Hematopoietic multipotent progenitor cell treated with erythropoietin and hydrocortisone succinate and interleukin-3 and kit ligand, for 17 days (in vitro differentiated cells): ENCODE data around the gene CSH2.

Experiments used
- DNase-seq: peaks from one replicate; pipeline ENCODE4 v3.0.0-alpha.2; 2015; ENCODE audit warnings: low spot score

The CSH2 gene

DNA sequence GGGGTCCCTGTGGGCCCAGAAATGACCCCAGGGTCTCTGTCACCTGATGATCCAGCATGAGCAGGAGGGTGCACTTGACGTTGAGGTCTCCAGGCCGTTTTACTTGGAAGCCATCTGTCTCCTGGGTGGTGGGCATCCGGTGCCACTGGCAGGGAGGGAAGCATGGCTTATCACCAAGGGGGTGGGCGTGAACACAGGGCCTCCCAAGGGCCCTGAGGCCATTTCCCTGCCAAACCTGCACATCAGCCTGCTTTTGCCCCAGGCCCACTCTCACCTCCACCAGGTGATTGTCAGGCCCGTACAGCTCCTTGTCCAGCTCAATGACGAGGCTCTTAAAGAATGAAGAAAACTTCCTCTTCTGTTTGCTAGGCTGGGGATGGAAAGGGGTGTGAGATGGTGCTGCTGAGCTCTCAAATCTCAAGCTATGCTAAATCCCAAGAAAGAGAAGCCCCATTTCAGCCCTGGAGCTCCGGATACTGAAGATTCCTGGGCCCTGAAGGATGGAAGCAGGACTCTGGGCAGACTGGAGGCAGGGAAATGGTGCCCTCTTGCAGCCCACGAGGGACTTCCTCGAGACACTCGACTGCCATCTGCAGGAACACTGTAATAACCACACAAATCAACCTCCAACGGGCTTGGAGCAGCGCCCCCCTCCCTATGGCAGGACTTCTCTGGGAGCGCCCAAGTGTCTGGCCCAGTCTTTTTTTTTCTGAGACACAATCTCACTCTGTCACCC is 38.9 kb downstream of the CSH2 start:
- peak; percentile 65 for DNase-seq

- no peak for DNase-seq
Observed at GRCh38 chr17:63833741-63834373, 39.6 kb downstream of the CSH2 start.

GRCh38 chr17:63833026-63833740 is 40.3 kb downstream of the CSH2 start:
- DNase-seq: no peak

DNA sequence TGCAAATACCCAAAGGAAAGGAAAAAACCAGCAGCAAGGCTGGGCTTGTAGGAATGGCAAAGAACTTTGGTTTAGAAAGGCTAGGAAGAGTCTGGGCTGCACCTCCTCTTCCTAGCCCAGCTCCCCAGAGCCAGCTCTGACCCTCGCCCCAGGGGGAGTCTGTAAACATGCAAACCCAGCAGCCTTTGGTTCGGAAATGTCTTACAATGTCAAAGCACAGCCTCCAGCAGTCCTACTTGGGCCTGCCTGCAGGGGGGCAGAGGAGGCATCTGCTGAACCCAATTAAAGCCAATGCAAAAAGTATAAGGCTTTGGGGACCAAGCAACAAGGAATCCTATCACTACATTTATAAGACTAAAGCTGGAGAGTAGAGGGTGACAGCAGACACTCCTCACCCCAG is 41.0 kb downstream of the CSH2 start:
- no peak for DNase-seq

GRCh38 chr17:63832014-63832413 is 41.5 kb downstream of the CSH2 start:
- DNase-seq: no peak

- DNase-seq: no peak
Observed at GRCh38 chr17:63831505-63831904, 42.0 kb downstream of the CSH2 start.

- no peak for DNase-seq
Observed at GRCh38 chr17:63830904-63831491, 42.5 kb downstream of the CSH2 start.

GRCh38 chr17:63830278-63830677 is 43.2 kb downstream of the CSH2 start:
- DNase-seq: no peak

DNA sequence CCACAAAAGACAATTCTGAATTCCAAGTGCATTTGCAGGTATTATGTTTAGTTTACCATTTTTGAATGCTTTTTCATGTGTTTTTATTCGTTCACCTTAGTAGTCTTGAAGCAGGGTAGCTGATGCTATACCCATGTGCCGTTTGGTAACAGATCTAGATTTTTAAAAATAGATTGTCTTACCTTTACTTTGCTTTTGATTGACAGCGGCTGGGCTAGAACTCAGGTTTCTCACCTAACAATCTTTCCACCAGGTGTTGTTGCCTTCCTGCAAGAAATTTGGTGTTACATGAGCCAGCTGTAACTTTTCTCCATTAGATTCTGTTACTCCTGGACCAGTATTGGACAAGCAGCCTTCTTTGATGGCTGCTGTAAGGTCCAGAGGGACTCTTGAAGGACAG is 44.5 kb downstream of the CSH2 start:
- DNase-seq: no peak

GRCh38 chr17:63827801-63828221 is 45.7 kb downstream of the CSH2 start:
- DNase-seq: no peak

DNA sequence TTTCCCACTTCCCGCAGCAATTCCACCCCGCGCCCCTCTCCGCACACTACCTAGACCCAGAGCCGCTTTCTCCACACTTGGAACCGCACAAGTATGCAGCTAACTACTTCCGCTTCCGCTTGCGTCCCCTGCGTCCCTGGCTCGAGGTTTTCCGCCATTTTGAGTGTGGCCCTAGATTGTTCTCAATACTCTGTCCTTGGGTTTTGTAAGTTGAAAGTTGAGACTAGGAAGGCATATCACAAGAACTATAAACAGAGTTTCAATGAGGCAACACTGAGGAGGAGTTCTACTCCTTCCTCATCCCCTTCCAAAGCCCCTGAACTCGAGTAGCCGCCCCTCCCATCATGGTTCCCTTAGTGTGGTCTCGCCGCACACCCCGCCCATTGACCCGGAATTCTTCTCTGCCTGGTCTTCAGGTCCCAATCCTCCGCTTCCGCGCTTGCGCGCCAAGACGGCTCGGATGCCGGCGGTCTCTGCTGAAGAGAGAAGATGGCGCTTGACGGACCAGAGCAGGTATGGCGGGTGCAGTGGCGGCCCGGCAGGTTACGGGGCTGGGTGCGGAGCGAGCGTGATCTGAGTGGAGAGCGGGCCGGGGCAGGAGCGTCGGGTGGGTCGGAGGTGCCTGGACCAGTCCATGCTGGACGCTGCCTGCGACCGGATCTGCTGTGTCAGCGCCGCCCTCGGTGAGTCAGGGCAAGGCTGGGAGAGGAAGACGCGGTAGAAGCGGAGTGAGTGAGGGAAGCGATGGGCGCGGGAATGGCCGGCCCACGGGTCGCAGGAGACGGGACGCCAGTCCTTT is 46.3 kb downstream of the CSH2 start, which contains the start of the genes FTSJ3 and PSMC5:
TSS of gene FTSJ3 (minus strand) at position 662 of the 799 bp plus-strand sequence. CDS start 761 bp downstream, outside the sequence.
TSS of gene PSMC5 (plus strand) at position 430 of the 799 bp plus-strand sequence. CDS start at position 490, 60 bp downstream.
- DNase-seq: peak; percentile 96

DNA sequence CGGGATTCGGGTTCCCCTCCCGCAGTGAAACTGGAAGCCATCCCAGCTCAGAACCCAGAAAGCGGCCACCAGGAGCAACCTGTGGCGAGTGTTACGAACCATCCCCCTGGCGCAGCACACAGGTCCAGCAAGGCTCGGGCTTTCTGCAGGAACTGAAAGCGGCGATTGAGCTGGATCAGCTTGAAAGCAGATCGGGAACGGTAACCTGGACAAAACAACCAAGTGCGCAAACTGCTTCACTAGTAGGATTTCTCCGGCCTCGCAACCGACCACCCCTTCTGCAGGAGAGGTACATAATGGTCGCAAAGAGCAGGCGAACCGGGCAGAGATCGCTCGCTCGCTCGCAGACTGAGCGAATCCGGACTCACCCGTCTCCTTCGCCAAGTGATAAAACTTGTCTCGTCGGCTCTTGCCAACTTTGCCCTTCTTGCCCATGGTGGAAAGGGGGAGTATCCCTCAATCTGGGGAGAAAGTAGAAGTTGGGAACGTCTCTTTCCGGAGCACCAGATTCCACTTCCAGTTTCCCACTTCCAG is 46.9 kb downstream of the CSH2 start:
- no peak for DNase-seq

DNA sequence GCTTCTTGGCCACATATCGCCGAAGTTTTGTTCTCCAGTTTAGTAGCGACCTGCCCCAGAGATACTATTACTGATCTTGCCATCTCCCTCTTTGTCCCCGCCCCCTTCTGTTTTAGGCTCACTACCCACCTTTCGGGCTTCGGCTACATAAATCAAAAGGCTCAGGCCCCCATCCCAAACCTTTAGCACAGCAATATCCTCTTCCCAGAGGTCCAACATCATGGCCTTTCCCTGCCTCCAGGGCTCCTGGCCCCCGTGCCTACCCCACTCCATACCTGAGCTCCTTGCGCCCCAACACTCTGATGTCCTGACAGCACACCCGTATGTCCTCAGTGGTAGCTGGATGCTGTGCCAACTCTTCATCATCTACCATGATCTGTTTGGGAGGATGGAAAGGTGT is 49.1 kb downstream of the CSH2 start:
- no peak for DNase-seq

DNA sequence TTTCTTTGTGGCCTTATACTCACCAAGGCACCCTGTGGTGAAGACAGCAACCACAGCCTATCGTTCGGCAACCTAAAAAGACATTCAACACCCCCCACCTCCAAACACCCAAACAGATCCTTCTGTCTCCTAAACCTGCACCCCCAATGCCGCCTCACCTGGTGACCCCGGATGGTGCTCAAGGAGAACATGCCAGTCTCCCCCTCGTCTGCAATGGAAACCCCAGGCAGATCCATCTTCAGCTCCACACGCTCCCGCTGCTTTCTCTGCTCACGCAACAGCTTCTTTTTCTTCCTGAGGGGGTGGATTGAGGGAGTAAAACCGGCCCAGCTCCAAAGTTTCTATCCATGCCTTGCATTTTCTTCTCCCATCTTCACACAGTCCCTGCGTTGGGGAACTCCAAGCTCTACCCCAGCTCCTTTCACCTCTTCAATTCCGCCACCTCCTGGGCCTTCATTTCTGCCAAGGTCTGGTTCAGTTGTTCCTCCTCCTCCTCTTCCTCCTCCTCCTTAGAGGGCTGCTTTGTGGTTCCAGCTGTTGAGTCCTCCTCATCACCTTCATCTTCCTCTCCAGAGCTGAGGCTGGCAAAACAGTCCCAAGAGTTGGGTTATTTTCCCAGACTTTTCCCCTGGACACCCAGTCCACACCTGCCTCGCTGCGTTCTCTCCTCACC is 49.7 kb downstream of the CSH2 start:
- no peak for DNase-seq

DNA sequence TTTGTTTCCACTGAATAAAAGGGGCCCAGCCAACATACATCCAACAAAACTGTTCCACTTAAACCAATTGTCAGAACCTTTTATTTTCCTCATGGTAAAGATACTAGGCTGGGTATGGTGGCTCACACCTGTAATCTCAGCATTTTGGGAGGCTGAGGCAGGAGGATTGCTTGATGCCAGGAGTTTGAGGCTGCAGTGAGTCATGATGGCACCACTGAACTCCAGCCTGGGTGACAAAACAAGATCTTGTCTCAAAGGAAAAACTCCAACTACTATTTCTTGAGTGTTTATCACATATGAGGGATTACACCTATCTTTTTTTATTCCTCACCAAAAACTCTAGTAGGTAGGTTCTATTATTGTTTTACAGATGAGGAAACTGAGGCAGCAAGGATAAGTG is 50.9 kb downstream of the CSH2 start:
- DNase-seq: no peak
